ENCODE results near the gene LITAF. TPM values are rescaled to one million over a fixed set of nuclear protein-coding genes. Genes with fewer than 3 reads are reported as not detected.
A peak's percentile ranks its signal among the peaks of the same experiment; 100 is the strongest.

The LITAF gene
- polyA plus RNA-seq, 2 of the 4 experiments (the other 2 are of a cell fraction), result 197 to 227 TPM

GRCh38 chr16:11629071-11630030 is 42.6 kb upstream of the LITAF start:
- peaks cover 26% of the 10 kb centered on the region for H3K4me1 ChIP-seq
- POLR2A ChIA-PET, result interaction anchor here (1.2 kb wide), 1 partner anchor 11 kb away, joined by 4 read pairs; no protein-coding TSS in a partner anchor

DNA sequence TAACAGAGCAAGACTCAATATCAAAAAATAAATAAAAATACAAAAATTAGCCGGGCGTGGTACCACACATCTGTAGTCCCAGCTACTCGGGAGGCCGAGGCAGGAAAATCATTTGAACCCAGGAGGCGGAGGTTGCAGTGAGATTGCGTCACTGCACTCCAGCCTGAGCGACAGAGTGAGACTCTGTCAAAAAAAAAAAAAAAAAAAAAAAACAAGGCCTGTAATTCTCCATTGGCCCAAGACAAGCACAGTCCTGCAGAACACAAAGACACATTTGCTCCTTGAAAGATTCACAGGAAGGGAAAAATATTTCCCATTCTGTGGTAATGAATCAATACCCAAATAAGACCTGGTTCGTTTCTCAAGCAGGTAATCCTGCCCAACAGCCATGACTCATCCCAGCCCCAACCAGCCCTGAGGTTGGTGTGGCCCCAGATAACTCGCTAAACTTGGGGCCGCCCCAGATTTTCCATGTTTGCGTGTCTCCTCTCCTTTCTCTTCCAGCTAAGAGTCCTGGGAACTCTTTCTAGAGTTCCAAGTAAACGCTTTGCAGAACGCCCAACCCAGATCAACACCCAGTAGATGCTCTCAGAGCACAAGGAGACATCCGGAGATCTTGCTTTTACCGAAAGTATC is 41.2 kb upstream of the LITAF start:
- ChIA-PET CTCF (interaction anchor here (1.1 to 1.4 kb wide), 3 partner anchors 12 to 664 kb away, joined by 3 read pairs; no protein-coding TSS in a partner anchor), POLR2A (interaction anchor here (1.0 kb wide), 1 partner anchor 12 kb away, joined by 4 read pairs; no protein-coding TSS in a partner anchor)
- Histone ChIP-seq H3K27ac (peak overlapping the region; percentile 51 to 79), H3K4me3 (no peak overlapping the region), H3K9me3 (no peaks in the 10 kb centered on the region), H3K4me1 (peaks cover 20% of the 10 kb centered on the region), H3K4me2 (peak overlapping the region; percentile 50)
- TF ChIP-seq FOSL2 (IDR thresholded peaks at IDR 0.05) (no peak), FOSL2 (CRISPR knock-in tag; IDR thresholded peaks at IDR 0.05) (peak; percentile 57), BHLHE40 (IDR thresholded peaks at IDR 0.05; ENCODE audit: low read depth, low read length) (no peak), CEBPB (IDR thresholded peaks at IDR 0.05) (peak in 1 of 2 experiments; percentile 31; a peak in 1 of 4 replicates)
- DNase-seq (ENCODE audit: low read depth in 1 of 2, low spot score in 1 of 2) (no peak), FAIRE-seq (no peak), ATAC-seq (peak in 1 of 2 experiments; percentile 11; a peak in 1 of 6 replicates)
- 77% methylated on average over 15 of the region's 15 CpGs for WGBS (ENCODE audit: missing lambda C conversion rate)

More at GRCh38 chr16:11629071-11630030, 42.6 kb upstream of the LITAF start:
- Histone ChIP-seq H3K27ac (peak overlapping the region; percentile 29 to 79; a peak in 4 of 6 replicates), H3K4me2 (no peak overlapping the region), H3K4me3 (no peak overlapping the region), H3K9me3 (no peaks in the 10 kb centered on the region)
- TF ChIP-seq MAZ (IDR thresholded peaks at IDR 0.05; ENCODE audit: borderline replicate concordance, low read depth, low read length) (no peak), FOSB (CRISPR knock-in tag; IDR thresholded peaks at IDR 0.05) (no peak), KDM1A (IDR thresholded peaks at IDR 0.05; ENCODE audit: low read depth) (no peak), HOXA7 (CRISPR knock-in tag; IDR thresholded peaks at IDR 0.05) (no peak), RAD21 (conservative IDR thresholded peaks at IDR 0.05 in 1 of 2, IDR thresholded peaks at IDR 0.05 in 1 of 2) (no peak), ATOH8 (CRISPR knock-in tag; IDR thresholded peaks at IDR 0.05; ENCODE audit: low read depth) (no peak)
- CTCF ChIA-PET, result interaction anchor here (0.8 to 1.6 kb wide), 4 partner anchors 11 to 223 kb away, joined by 3 to 6 read pairs (median 4); no protein-coding TSS in a partner anchor
- no peak for FAIRE-seq
- peak; percentile 11 to 19; a peak in 1 of 6 replicates for ATAC-seq
- 91% methylated on average over 23 of the region's 23 CpGs for WGBS (ENCODE audit: missing lambda C conversion rate)
- DNase-seq (ENCODE audit: low read depth in 1 of 2, low spot score in 1 of 2), result no peak

DNA sequence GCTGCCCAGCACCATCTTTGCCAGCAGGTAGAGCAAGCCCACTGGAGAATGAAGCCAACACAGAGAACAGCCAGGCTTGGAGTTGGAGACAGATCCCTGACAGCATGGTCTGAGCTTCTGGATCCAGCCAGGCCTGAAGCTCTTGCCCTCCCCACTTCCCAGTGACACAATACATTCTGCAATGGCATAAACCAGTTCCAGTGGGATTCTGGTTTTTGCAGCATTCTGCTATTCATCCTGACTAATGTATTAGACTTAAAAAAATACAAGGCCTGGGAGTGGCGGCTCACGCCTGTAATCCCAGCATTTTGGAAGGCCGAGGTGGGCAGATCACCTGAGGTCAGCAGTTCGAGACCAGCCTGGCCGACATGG is 40.6 kb upstream of the LITAF start:
- ATAC-seq, result no peak
- POLR2A ChIA-PET, result interaction anchor here (1.4 kb wide), 1 partner anchor 13 kb away, joined by 4 read pairs; no protein-coding TSS in a partner anchor
- no peak for TF ChIP-seq EHMT2 (IDR thresholded peaks at IDR 0.05; ENCODE audit: low read depth)
- no peak for TF ChIP-seq NPAS2 (CRISPR knock-in tag; IDR thresholded peaks at IDR 0.05; ENCODE audit: borderline replicate concordance)
- no peak for TF ChIP-seq NR3C1 (IDR thresholded peaks at IDR 0.05)
- TF ChIP-seq POLR2AphosphoS2 (conservative IDR thresholded peaks at IDR 0.05; ENCODE audit: low read length), result no peak
- TF ChIP-seq FOSB (CRISPR knock-in tag; IDR thresholded peaks at IDR 0.05), result no peak
- TF ChIP-seq HDAC2 (IDR thresholded peaks at IDR 0.05), result no peak
- TF ChIP-seq PHF8 (IDR thresholded peaks at IDR 0.05; ENCODE audit: borderline replicate concordance, low read depth), result no peak
- TF ChIP-seq, protein P1, sequence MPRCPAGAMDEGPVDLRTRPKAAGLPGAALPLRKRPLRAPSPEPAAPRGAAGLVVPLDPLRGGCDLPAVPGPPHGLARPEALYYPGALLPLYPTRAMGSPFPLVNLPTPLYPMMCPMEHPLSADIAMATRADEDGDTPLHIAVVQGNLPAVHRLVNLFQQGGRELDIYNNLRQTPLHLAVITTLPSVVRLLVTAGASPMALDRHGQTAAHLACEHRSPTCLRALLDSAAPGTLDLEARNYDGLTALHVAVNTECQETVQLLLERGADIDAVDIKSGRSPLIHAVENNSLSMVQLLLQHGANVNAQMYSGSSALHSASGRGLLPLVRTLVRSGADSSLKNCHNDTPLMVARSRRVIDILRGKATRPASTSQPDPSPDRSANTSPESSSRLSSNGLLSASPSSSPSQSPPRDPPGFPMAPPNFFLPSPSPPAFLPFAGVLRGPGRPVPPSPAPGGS (IDR thresholded peaks at IDR 0.05), result no peak
- TF ChIP-seq, protein P2, sequence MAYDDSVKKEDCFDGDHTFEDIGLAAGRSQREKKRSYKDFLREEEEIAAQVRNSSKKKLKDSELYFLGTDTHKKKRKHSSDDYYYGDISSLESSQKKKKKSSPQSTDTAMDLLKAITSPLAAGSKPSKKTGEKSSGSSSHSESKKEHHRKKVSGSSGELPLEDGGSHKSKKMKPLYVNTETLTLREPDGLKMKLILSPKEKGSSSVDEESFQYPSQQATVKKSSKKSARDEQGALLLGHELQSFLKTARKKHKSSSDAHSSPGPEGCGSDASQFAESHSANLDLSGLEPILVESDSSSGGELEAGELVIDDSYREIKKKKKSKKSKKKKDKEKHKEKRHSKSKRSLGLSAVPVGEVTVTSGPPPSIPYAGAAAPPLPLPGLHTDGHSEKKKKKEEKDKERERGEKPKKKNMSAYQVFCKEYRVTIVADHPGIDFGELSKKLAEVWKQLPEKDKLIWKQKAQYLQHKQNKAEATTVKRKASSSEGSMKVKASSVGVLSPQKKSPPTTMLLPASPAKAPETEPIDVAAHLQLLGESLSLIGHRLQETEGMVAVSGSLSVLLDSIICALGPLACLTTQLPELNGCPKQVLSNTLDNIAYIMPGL (CRISPR knock-in tag; IDR thresholded peaks at IDR 0.05; ENCODE audit: borderline replicate concordance), result no peak
- TF ChIP-seq CHD4 (IDR thresholded peaks at IDR 0.05; ENCODE audit: borderline replicate concordance), result no peak
- no peak for TF ChIP-seq FOSL2 (IDR thresholded peaks at IDR 0.05)
- no peak for TF ChIP-seq FOSL2 (CRISPR knock-in tag; IDR thresholded peaks at IDR 0.05)
- TF ChIP-seq RAD21 (conservative IDR thresholded peaks at IDR 0.05 in 1 of 2, IDR thresholded peaks at IDR 0.05 in 1 of 2), result no peak
- TF ChIP-seq HOXA7 (CRISPR knock-in tag; IDR thresholded peaks at IDR 0.05), result no peak
- no peak for TF ChIP-seq PBX3 (IDR thresholded peaks at IDR 0.05)
- TF ChIP-seq JUNB (IDR thresholded peaks at IDR 0.05), result no peak
- no peak for TF ChIP-seq EHF (CRISPR knock-in tag; IDR thresholded peaks at IDR 0.05)
- no peak for TF ChIP-seq RCOR1 (IDR thresholded peaks at IDR 0.05; ENCODE audit: low read depth, low read length)
- TF ChIP-seq, protein P3, sequence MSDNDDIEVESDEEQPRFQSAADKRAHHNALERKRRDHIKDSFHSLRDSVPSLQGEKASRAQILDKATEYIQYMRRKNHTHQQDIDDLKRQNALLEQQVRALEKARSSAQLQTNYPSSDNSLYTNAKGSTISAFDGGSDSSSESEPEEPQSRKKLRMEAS (IDR thresholded peaks at IDR 0.05), result no peak
- CTCF ChIA-PET, result interaction anchor here (0.8 to 1.6 kb wide), 4 partner anchors 9 to 664 kb away, joined by 3 to 4 read pairs (median 3); no protein-coding TSS in a partner anchor
- no peak for DNase-seq (ENCODE audit: low read depth in 1 of 2, low spot score in 1 of 2)
- no peaks in the 10 kb centered on the region for H3K9me3 ChIP-seq
- H3K27ac ChIP-seq, result peak overlapping the region; percentile 51 to 79; a peak in 5 of 6 replicates
- H3K4me1 ChIP-seq, result peaks cover 15% of the 10 kb centered on the region
- H3K4me3 ChIP-seq, result no peak overlapping the region
- no peak for FAIRE-seq
- 92% methylated on average over 5 of the region's 5 CpGs for WGBS (ENCODE audit: missing lambda C conversion rate)
- H3K4me2 ChIP-seq, result peak overlapping the region; percentile 50; the same call in 1 of the 3 replicates

All from A549 (cell line).